ENCODE results near the gene CWC27. TPM values are rescaled to one million over a fixed set of nuclear protein-coding genes. Genes with fewer than 3 reads are reported as not detected.

Gene CWC27
- polyA plus RNA-seq, 2 of the 4 experiments (the other 2 are of a cell fraction) = 24.1 to 48.5 TPM

GRCh38 chr5:64722588-64722987 is 46.1 kb upstream of the CWC27 start (continued):
- no peak for TF ChIP-seq EHMT2 (IDR thresholded peaks at IDR 0.05; ENCODE audit: low read depth)

DNA sequence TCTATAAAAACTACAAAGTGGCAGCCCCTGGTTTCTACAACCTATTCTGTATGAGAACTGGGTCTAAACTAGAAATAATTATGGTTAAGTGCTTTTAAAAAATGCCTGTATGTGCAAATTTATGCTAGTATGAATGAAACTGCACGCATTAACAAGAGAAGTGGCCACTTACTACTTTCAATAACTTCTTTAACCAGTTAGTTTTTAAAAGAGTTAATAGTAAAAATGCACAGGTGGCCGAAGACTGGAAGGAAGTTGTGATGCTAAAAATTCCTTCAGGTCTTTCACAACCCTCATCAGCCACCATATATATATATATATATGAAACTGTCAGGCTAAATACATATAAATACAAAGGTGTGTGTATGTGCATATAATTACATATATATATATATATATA is 41.6 kb upstream of the CWC27 start:
- ChIA-PET POLR2A (no interaction called here), CTCF (no interaction called here)
- no peak for TF ChIP-seq ELK1 (IDR thresholded peaks at IDR 0.05; ENCODE audit: low read depth, low read length)
- TF ChIP-seq NR3C1 (IDR thresholded peaks at IDR 0.05) = no peak
- WGBS (ENCODE audit: missing lambda C conversion rate) = 92% methylated on average over 2 of the region's 2 CpGs
- DNase-seq (ENCODE audit: low read depth in 1 of 2, low spot score in 1 of 2) (no peak), ATAC-seq (no peak), FAIRE-seq (no peak)
- H3K9me3 ChIP-seq = no peaks in the 10 kb centered on the region
- H3K27ac ChIP-seq = no peak overlapping the region
- no peak overlapping the region for H3K4me3 ChIP-seq
- no peaks in the 10 kb centered on the region for H3K4me1 ChIP-seq
- H3K4me2 ChIP-seq = no peak overlapping the region

GRCh38 chr5:64742411-64742810 is 26.3 kb upstream of the CWC27 start:
- Histone ChIP-seq H3K4me3 (no peak overlapping the region), H3K9me3 (no peaks in the 10 kb centered on the region), H3K4me2 (no peak overlapping the region), H3K4me1 (no peaks in the 10 kb centered on the region), H3K27ac (no peak overlapping the region)
- no peak for FAIRE-seq
- ChIA-PET POLR2A (no interaction called here), CTCF (no interaction called here)
- no peak for ATAC-seq
- no peak for DNase-seq (ENCODE audit: low read depth in 1 of 2, low spot score in 1 of 2)
- TF ChIP-seq FOSL2 (IDR thresholded peaks at IDR 0.05) (no peak), FOSL2 (CRISPR knock-in tag; IDR thresholded peaks at IDR 0.05) (no peak), POLR2AphosphoS2 (conservative IDR thresholded peaks at IDR 0.05; ENCODE audit: low read length) (no peak), HEYL (CRISPR knock-in tag; IDR thresholded peaks at IDR 0.05) (no peak), RAD21 (conservative IDR thresholded peaks at IDR 0.05 in 1 of 2, IDR thresholded peaks at IDR 0.05 in 1 of 2) (no peak), RARB (CRISPR knock-in tag; IDR thresholded peaks at IDR 0.05) (no peak), NR3C1 (IDR thresholded peaks at IDR 0.05) (no peak), EHMT2 (IDR thresholded peaks at IDR 0.05; ENCODE audit: low read depth) (no peak), BCL3 (IDR thresholded peaks at IDR 0.05) (no peak), TFCP2L1 (CRISPR knock-in tag; IDR thresholded peaks at IDR 0.05) (no peak), SREBF2 (IDR thresholded peaks at IDR 0.05) (no peak), HOXB5 (CRISPR knock-in tag; IDR thresholded peaks at IDR 0.05) (no peak), ZC3H11A (IDR thresholded peaks at IDR 0.05) (no peak), USF2 (IDR thresholded peaks at IDR 0.05) (no peak), ZNF302 (CRISPR knock-in tag; IDR thresholded peaks at IDR 0.05) (no peak), ELK1 (IDR thresholded peaks at IDR 0.05; ENCODE audit: low read depth, low read length) (no peak), ESRRA (IDR thresholded peaks at IDR 0.05; ENCODE audit: borderline replicate concordance, low read length) (no peak), CHD4 (IDR thresholded peaks at IDR 0.05; ENCODE audit: borderline replicate concordance) (no peak), RNF2 (IDR thresholded peaks at IDR 0.05; ENCODE audit: borderline replicate concordance, low read depth) (no peak)
- WGBS (ENCODE audit: missing lambda C conversion rate) = 87% methylated on average over 1 of the region's 1 CpG
